Epidermal melanocyte (primary cell): Measurements from ENCODE around the gene TXNIP.

ENCODE experiments used
- DNase-seq: peaks from one replicate; pipeline ENCODE4 v3.0.0; 2011; ENCODE audit warnings: low spot score; ENCODE audit not compliant: insufficient read length

TXNIP gene

GRCh38 chr1:146012703-146013558 is 16.6 kb upstream of the TXNIP start:
- peak; percentile 59 for DNase-seq

- DNase-seq, result no peak
These were observed 13.9 kb upstream of the TXNIP start for GRCh38 chr1:146010126-146010738.

GRCh38 chr1:146007489-146008133 is 11.2 kb upstream of the TXNIP start:
- no peak for DNase-seq

- no peak for DNase-seq
These were observed 5.3 kb upstream of the TXNIP start for GRCh38 chr1:146001709-146002108.

GRCh38 chr1:145999321-146000024 is 3.1 kb upstream of the TXNIP start:
- no peak for DNase-seq

GRCh38 chr1:145997718-145998023 is 1.3 kb upstream of the TXNIP start:
- DNase-seq, result no peak

- no peak for DNase-seq
These were observed 788 bp upstream of the TXNIP start for GRCh38 chr1:145997016-145997717.

GRCh38 chr1:145995964-145996432 is 381 bp downstream of the TXNIP start:
- no peak for DNase-seq

- no peak for DNase-seq
These were observed 1.1 kb downstream of the TXNIP start for GRCh38 chr1:145995148-145995881.

- DNase-seq, result no peak
These were observed 1.8 kb downstream of the TXNIP start for GRCh38 chr1:145994391-145995120.

- DNase-seq, result no peak
These were observed 2.6 kb downstream of the TXNIP start for GRCh38 chr1:145993618-145994390.

- DNase-seq, result no peak
These were observed 3.3 kb downstream of the TXNIP start for GRCh38 chr1:145992958-145993617.

- no peak for DNase-seq
These were observed 3.9 kb downstream of the TXNIP start for GRCh38 chr1:145992502-145992936.

- no peak for DNase-seq
These were observed 4.5 kb downstream of the TXNIP start for GRCh38 chr1:145991735-145992412.

GRCh38 chr1:145990249-145990855 is 6.0 kb downstream of the TXNIP start:
- DNase-seq, result no peak

- DNase-seq, result no peak
These were observed 7.6 kb downstream of the TXNIP start for GRCh38 chr1:145988773-145989172.

GRCh38 chr1:145987926-145988325 is 8.5 kb downstream of the TXNIP start:
- DNase-seq, result no peak
